IMR-90 (cell line): ENCODE measurements around the gene TRMT13. TPM values are rescaled to one million over a fixed set of nuclear protein-coding genes. Genes with fewer than 3 reads are reported as not detected.

Experiments
- ATAC-seq: fragments of 200-7000 bp; cut with Tn5 transposase; 2 replicates; pipeline ENCODE4 v1.9.1; 2020; ENCODE audit warnings: low read depth, mild to moderate bottlenecking, moderate library complexity
- BruUV-seq: library from RNA; stranded (reverse); fragments of 400-500 nt; replicated peaks from 2 replicates; lab custom pipeline; 2021; lab: Mats Ljungman, UMichigan
- CTCF ChIA-PET: fragments of 300-600 bp; formaldehyde crosslinking; extraction: SDS; loops from one replicate; lab custom pipeline; 2021; ENCODE audit warnings: antibody characterized with exemption; lab: Yijun Ruan, JAX
- POLR2A ChIA-PET: fragments of 300-600 bp; sonication (Branson Sonifier 250); formaldehyde crosslinking; loops from one replicate; lab custom pipeline; 2022; ENCODE audit warnings: antibody characterized with exemption; ENCODE audit not compliant: unreplicated experiment; lab: Charles Lee
- DNase-seq: peaks from one replicate; pipeline ENCODE4 v3.0.0; 2013
- H2AFZ ChIP-seq: replicated peaks from 2 replicates; pipeline ENCODE3; 2013; ENCODE audit warnings: low read length, mild to moderate bottlenecking; ENCODE audit not compliant: poor library complexity
- H2AK5ac ChIP-seq: 2 replicates; pipeline ENCODE4 v1.6.1; 2013; ENCODE audit warnings: low read depth, low read length, inconsistent platforms
- H2AK9ac ChIP-seq: replicated peaks from 2 replicates; pipeline ENCODE3; 2013; ENCODE audit warnings: mild to moderate bottlenecking, low read depth, low read length, moderate library complexity; ENCODE audit not compliant: poor library complexity
- H2BK120ac ChIP-seq: 2 replicates; pipeline ENCODE4 v1.6.1; 2013; ENCODE audit warnings: low read depth, low read length, inconsistent platforms
- H2BK15ac ChIP-seq: 3 replicates; pipeline ENCODE4 v1.6.1; 2013; ENCODE audit warnings: low read depth, low read length, inconsistent platforms
- H2BK20ac ChIP-seq: 2 replicates; pipeline ENCODE4 v1.6.1; 2013; ENCODE audit warnings: low read depth, mild to moderate bottlenecking, inconsistent platforms, low read length, moderate library complexity
- H2BK5ac ChIP-seq: 2 replicates; pipeline ENCODE4 v1.6.1; 2013; ENCODE audit warnings: mild to moderate bottlenecking, low read depth, low read length, inconsistent platforms; ENCODE audit not compliant: poor library complexity, severe bottlenecking
- H3K14ac ChIP-seq: replicated peaks from 2 replicates; pipeline ENCODE4 v1.6.1; 2013; ENCODE audit warnings: low read depth, low read length, inconsistent platforms
- H3K18ac ChIP-seq: 2 replicates; pipeline ENCODE4 v1.6.1; 2013; ENCODE audit warnings: low read depth, low read length, control low read depth
- H3K23ac ChIP-seq: 2 replicates; pipeline ENCODE4 v1.6.1; 2013; ENCODE audit warnings: low read depth, low read length, inconsistent platforms
- H3K27ac ChIP-seq: 2 replicates; pipeline ENCODE4 v1.5.1; 2013; ENCODE audit warnings: mild to moderate bottlenecking, control low read depth, low read length; ENCODE audit not compliant: insufficient read depth
- H3K27me3 ChIP-seq: 2 replicates; pipeline ENCODE4 v1.6.1; 2013; ENCODE audit warnings: low read length; ENCODE audit not compliant: control insufficient read depth, insufficient read depth
- H3K36me3 ChIP-seq: 2 replicates; pipeline ENCODE4 v1.6.1; 2013; ENCODE audit warnings: low read length, mixed read lengths; ENCODE audit not compliant: control insufficient read depth, insufficient read depth
- H3K4ac ChIP-seq: 2 replicates; pipeline ENCODE4 v1.6.1; 2013; ENCODE audit warnings: low read depth, low read length, inconsistent platforms
- H3K4me1 ChIP-seq: 2 replicates; pipeline ENCODE4 v1.6.1; 2013; ENCODE audit warnings: low read length, mixed read lengths; ENCODE audit not compliant: control insufficient read depth, insufficient read depth
- H3K4me2 ChIP-seq: 2 replicates; pipeline ENCODE4 v1.6.1; 2013; ENCODE audit warnings: low read depth, mild to moderate bottlenecking, control low read depth, low read length, moderate library complexity
- H3K4me3 ChIP-seq: 2 replicates; pipeline ENCODE4 v1.5.1; 2013; ENCODE audit warnings: low read depth, mild to moderate bottlenecking, control low read depth, low read length, moderate library complexity; ENCODE audit not compliant: insufficient read depth
- H3K56ac ChIP-seq: 2 replicates; pipeline ENCODE4 v1.6.1; 2013; ENCODE audit warnings: low read length, inconsistent platforms; ENCODE audit not compliant: insufficient read depth; ENCODE audit errors: extremely low read depth
- H3K79me1 ChIP-seq, 2 experiments: 2 replicates each; pipeline ENCODE4 v1.6.1; 2013; ENCODE audit warnings: low read length in 2 of 2, inconsistent platforms in 1 of 2, low read depth in 1 of 2
- H3K9ac ChIP-seq: 2 replicates; pipeline ENCODE4 v1.6.1; 2013; ENCODE audit warnings: low read depth, low read length, control low read depth
- H3K9me1 ChIP-seq: 2 replicates; pipeline ENCODE4 v1.6.1; 2013; ENCODE audit warnings: low read length, inconsistent platforms; ENCODE audit not compliant: insufficient read depth
- H3K9me3 ChIP-seq: 2 replicates; pipeline ENCODE4 v1.6.1; 2013; ENCODE audit warnings: low read length; ENCODE audit not compliant: control insufficient read depth, insufficient read depth
- H4K20me1 ChIP-seq: 2 replicates; pipeline ENCODE4 v1.6.1; 2013; ENCODE audit warnings: low read length, inconsistent platforms; ENCODE audit not compliant: insufficient read depth
- H4K5ac ChIP-seq: 2 replicates; pipeline ENCODE4 v1.6.1; 2013; ENCODE audit warnings: mild to moderate bottlenecking, low read depth, low read length, control low read depth
- H4K8ac ChIP-seq, 2 experiments: 2 replicates each; pipeline ENCODE4 v1.6.1; 2013; ENCODE audit warnings: low read depth in 2 of 2, low read length in 2 of 2, control low read depth in 1 of 2, inconsistent platforms in 1 of 2
- H4K91ac ChIP-seq: 2 replicates; pipeline ENCODE4 v1.6.1; 2013; ENCODE audit warnings: low read depth, low read length, inconsistent platforms; ENCODE audit not compliant: insufficient read depth
- MAZ ChIP-seq: IDR thresholded peaks from 2 replicates; pipeline ENCODE4 v1.6.1; 2012; ENCODE audit warnings: low read depth, mild to moderate bottlenecking, low read length, improper control_type of control experiment, moderate library complexity, borderline replicate concordance
- WGBS, 2 experiments: methylation state at CpG; one replicate each; pipeline versions ENCODE4 v1.1.5 to v1.1.7; 2013; ENCODE audit warnings: missing lambda C conversion rate in 2 of 2; ENCODE audit not compliant: insufficient read length in 1 of 2; ENCODE audit errors: extremely low coverage in 2 of 2; 5-methylcytosine and 5-hydroxymethylcytosine counted together
- dilution Hi-C: fragments of 300-500 bp; cut with HindIII; formaldehyde crosslinking; loops from one replicate; pipeline ENCODE4 v1.14.3; 2018; ENCODE audit warnings: low sequenced_read_pairs; ENCODE audit not compliant: unreplicated experiment
- in situ Hi-C: fragments of 300-500 bp; cut with MboI; formaldehyde crosslinking; loops from 3 replicates; pipeline ENCODE4 v1.14.3; 2019; ENCODE audit warnings: low sequenced_read_pairs, inconsistent platforms, mixed read lengths
- intact Hi-C: fragments of 100-400 bp; cut with micrococcal nuclease; formaldehyde crosslinking; loops from 2 replicates; pipeline ENCODE4 v1.10.0; 2022
- polyA plus RNA-seq, 3 experiments: library from polyadenylated mRNA; depleted of rRNA; stranded (reverse); fragments of >200 nt; gene quantifications; 2 replicates each; pipeline ENCODE4 v1.2.3, GENCODE V29; 2012; ENCODE audit warnings: low replicate concordance in 1 of 3
- total RNA-seq: library from RNA; depleted of rRNA; stranded (reverse); fragments of >200 nt; gene quantifications from 2 replicates; pipeline ENCODE4 v1.2.3, GENCODE V29; 2012
- TF ChIP-seq, protein P1 (sequence below): conservative IDR thresholded peaks from 2 replicates; pipeline ENCODE4 v1.5.1; 2012; ENCODE audit warnings: mild to moderate bottlenecking, low read depth, low read length, improper control_type of control experiment

TRMT13 gene
- total and polyA plus RNA-seq, 2 of the 4 experiments (the other 2 are of a cell fraction): 5.2 to 7.7 TPM

DNA sequence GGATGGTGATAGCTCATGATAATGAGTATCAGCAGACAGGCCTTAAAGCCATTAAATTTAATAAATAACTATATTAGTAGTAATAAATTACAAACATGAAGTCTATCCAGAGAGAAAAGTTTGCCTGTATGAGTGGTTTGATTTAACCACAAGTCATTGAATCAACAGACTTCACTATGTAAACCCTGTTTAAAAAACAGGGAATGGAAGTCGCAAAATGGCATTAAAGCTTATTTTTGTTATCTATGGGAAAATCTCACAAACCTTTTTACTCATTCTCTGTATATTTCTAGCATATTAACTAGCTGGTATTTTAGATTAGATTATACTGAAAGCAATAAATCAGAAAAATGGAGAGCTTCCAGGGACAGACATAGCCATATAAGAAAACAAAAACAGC lies 45.6 kb upstream of the TRMT13 start:
- H2BK20ac ChIP-seq: no peak overlapping the region
- no peak for DNase-seq

More for the DNA sequence above, 45.6 kb upstream of the TRMT13 start:
- ChIA-PET CTCF (interaction anchor here (0.6 to 1.4 kb wide), 2 partner anchors 18 to 243 kb away, joined by 3 read pairs; no protein-coding TSS in a partner anchor), POLR2A (no interaction called here)
- no peak overlapping the region for H4K8ac ChIP-seq
- H3K4me2 ChIP-seq: no peak overlapping the region
- no peak overlapping the region for H3K23ac ChIP-seq
- no peak overlapping the region for H2AK9ac ChIP-seq
- dilution Hi-C loops: no loop called here
- H3K79me1 ChIP-seq: no peaks in the 10 kb centered on the region
- no peak overlapping the region for H3K27ac ChIP-seq
- H3K18ac ChIP-seq: no peak overlapping the region
- H4K20me1 ChIP-seq: no peaks in the 10 kb centered on the region
- no peak overlapping the region for H3K56ac ChIP-seq
- no peaks in the 10 kb centered on the region; the same call in 1 of the 2 replicates for H3K9me1 ChIP-seq
- H3K9ac ChIP-seq: no peak overlapping the region
- H4K5ac ChIP-seq: no peak overlapping the region
- H2AFZ ChIP-seq: no peak overlapping the region
- ATAC-seq: no peak
- TF ChIP-seq, protein P1, sequence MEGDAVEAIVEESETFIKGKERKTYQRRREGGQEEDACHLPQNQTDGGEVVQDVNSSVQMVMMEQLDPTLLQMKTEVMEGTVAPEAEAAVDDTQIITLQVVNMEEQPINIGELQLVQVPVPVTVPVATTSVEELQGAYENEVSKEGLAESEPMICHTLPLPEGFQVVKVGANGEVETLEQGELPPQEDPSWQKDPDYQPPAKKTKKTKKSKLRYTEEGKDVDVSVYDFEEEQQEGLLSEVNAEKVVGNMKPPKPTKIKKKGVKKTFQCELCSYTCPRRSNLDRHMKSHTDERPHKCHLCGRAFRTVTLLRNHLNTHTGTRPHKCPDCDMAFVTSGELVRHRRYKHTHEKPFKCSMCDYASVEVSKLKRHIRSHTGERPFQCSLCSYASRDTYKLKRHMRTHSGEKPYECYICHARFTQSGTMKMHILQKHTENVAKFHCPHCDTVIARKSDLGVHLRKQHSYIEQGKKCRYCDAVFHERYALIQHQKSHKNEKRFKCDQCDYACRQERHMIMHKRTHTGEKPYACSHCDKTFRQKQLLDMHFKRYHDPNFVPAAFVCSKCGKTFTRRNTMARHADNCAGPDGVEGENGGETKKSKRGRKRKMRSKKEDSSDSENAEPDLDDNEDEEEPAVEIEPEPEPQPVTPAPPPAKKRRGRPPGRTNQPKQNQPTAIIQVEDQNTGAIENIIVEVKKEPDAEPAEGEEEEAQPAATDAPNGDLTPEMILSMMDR: no peak
- no peak for TF ChIP-seq MAZ
- no peak overlapping the region for H3K4me3 ChIP-seq
- intact Hi-C loops: no loop called here
- H3K14ac ChIP-seq: no peak overlapping the region
- no peak overlapping the region for H2BK15ac ChIP-seq
- no CpG with 5 or more reads among the region's 1 CpG for WGBS, 2 experiments
- H2BK120ac ChIP-seq: no peak overlapping the region
- H3K9me3 ChIP-seq: no peaks in the 10 kb centered on the region
- peaks cover 6% of the 10 kb centered on the region for H3K36me3 ChIP-seq
- no peak overlapping the region for H4K91ac ChIP-seq
- no peaks in the 10 kb centered on the region for H3K4me1 ChIP-seq
- no peak overlapping the region for H2AK5ac ChIP-seq
- H3K27me3 ChIP-seq: no peaks in the 10 kb centered on the region
- in situ Hi-C loops: loop anchor here (5.0 kb wide), 1 partner anchor 35 kb away; no protein-coding TSS in a partner anchor
- BruUV-seq: no TSS peak
- H2BK5ac ChIP-seq: no peak overlapping the region
- no peak overlapping the region for H3K4ac ChIP-seq
